Trophoblast cell (in vitro differentiated cells and primary cell): ENCODE results near the gene HMX1.

Source experiments
- DNase-seq, 2 donors: peaks; one replicate each; pipeline ENCODE4 v3.0.0-alpha.2; 2016
- H2AFZ ChIP-seq: 2 replicates; pipeline ENCODE4 v1.6.1; 2013; ENCODE audit warnings: low read length, moderate library complexity, mild to moderate bottlenecking; ENCODE audit not compliant: insufficient read depth, poor library complexity
- H2AK5ac ChIP-seq: 2 replicates; pipeline ENCODE4 v1.6.1; 2013; ENCODE audit warnings: mild to moderate bottlenecking, low read length
- H2BK120ac ChIP-seq: 2 replicates; pipeline ENCODE4 v1.6.1; 2013; ENCODE audit warnings: low read length, mild to moderate bottlenecking, moderate library complexity; ENCODE audit not compliant: insufficient read depth, poor library complexity
- H2BK12ac ChIP-seq: 2 replicates; pipeline ENCODE4 v1.6.1; 2013; ENCODE audit warnings: mild to moderate bottlenecking, low read length, moderate library complexity
- H2BK5ac ChIP-seq: 2 replicates; pipeline ENCODE4 v1.6.1; 2013; ENCODE audit warnings: low read length, low read depth, moderate library complexity, mild to moderate bottlenecking; ENCODE audit not compliant: poor library complexity
- H3K14ac ChIP-seq: 2 replicates; pipeline ENCODE4 v1.6.1; 2013; ENCODE audit warnings: mild to moderate bottlenecking, low read length
- H3K18ac ChIP-seq: 2 replicates; pipeline ENCODE4 v1.6.1; 2013; ENCODE audit warnings: mild to moderate bottlenecking, low read length
- H3K23ac ChIP-seq: 2 replicates; pipeline ENCODE4 v1.6.1; 2013; ENCODE audit warnings: low read length
- H3K27ac ChIP-seq: 2 replicates; pipeline ENCODE4 v1.5.1; 2013; ENCODE audit warnings: low read depth, mild to moderate bottlenecking, inconsistent platforms, low read length, moderate library complexity
- H3K27me3 ChIP-seq: 2 replicates; pipeline ENCODE4 v1.6.1; 2013; ENCODE audit warnings: inconsistent platforms, mild to moderate bottlenecking, low read length, moderate library complexity; ENCODE audit not compliant: insufficient read depth
- H3K36me3 ChIP-seq, 2 experiments: 1 replicate in 1 of 2; 2 replicates in 1 of 2; pipeline ENCODE4 v1.6.1; 2013; ENCODE audit warnings: low read length in 2 of 2, mild to moderate bottlenecking in 2 of 2, moderate library complexity in 1 of 2; ENCODE audit not compliant: insufficient read depth in 2 of 2, control insufficient read depth in 1 of 2
- H3K4ac ChIP-seq: 2 replicates; pipeline ENCODE4 v1.6.1; 2013; ENCODE audit warnings: low read depth, mild to moderate bottlenecking, low read length, moderate library complexity
- H3K4me1 ChIP-seq, 2 experiments: 1 replicate in 1 of 2; 2 replicates in 1 of 2; pipeline ENCODE4 v1.6.1; 2013; ENCODE audit warnings: low read length in 2 of 2, mild to moderate bottlenecking in 2 of 2, moderate library complexity in 1 of 2; ENCODE audit not compliant: insufficient read depth in 2 of 2, control insufficient read depth in 1 of 2
- H3K4me2 ChIP-seq: 2 replicates; pipeline ENCODE4 v1.6.1; 2013; ENCODE audit warnings: inconsistent platforms, mild to moderate bottlenecking, low read length, moderate library complexity
- H3K4me3 ChIP-seq: 2 replicates; pipeline ENCODE4 v1.5.1; 2013; ENCODE audit warnings: mild to moderate bottlenecking, low read depth, low read length, inconsistent platforms
- H3K79me1 ChIP-seq: one replicate; pipeline ENCODE4 v1.6.1; 2013; ENCODE audit warnings: low read length
- H3K79me2 ChIP-seq: 2 replicates; pipeline ENCODE4 v1.6.1; 2013; ENCODE audit warnings: low read length, mild to moderate bottlenecking; ENCODE audit not compliant: control insufficient read depth, insufficient read depth, poor library complexity
- H3K9ac ChIP-seq: 2 replicates; pipeline ENCODE4 v1.6.1; 2013; ENCODE audit warnings: mild to moderate bottlenecking, low read length
- H3K9me3 ChIP-seq: 2 replicates; pipeline ENCODE4 v1.6.1; 2013; ENCODE audit warnings: low read depth, mild to moderate bottlenecking, control low read depth, inconsistent platforms, low read length; ENCODE audit not compliant: insufficient read depth
- H4K12ac ChIP-seq: 2 replicates; pipeline ENCODE4 v1.6.1; 2013; ENCODE audit warnings: low read depth, mild to moderate bottlenecking, low read length, moderate library complexity
- H4K8ac ChIP-seq: 2 replicates; pipeline ENCODE4 v1.6.1; 2013; ENCODE audit warnings: low read depth, mild to moderate bottlenecking, low read length, moderate library complexity
- H4K91ac ChIP-seq: one replicate; pipeline ENCODE4 v1.6.1; 2013; ENCODE audit warnings: low read depth, mild to moderate bottlenecking, low read length, moderate library complexity
- WGBS: extraction: QIAGEN DNeasy Blood & Tissue Kit; methylation state at CpG from one replicate; pipeline ENCODE4 v1.1.7; 2013; ENCODE audit warnings: missing lambda C conversion rate; ENCODE audit not compliant: insufficient read length, insufficient coverage; ENCODE audit errors: extremely low coverage; 5-methylcytosine and 5-hydroxymethylcytosine counted together

HMX1 gene

DNA sequence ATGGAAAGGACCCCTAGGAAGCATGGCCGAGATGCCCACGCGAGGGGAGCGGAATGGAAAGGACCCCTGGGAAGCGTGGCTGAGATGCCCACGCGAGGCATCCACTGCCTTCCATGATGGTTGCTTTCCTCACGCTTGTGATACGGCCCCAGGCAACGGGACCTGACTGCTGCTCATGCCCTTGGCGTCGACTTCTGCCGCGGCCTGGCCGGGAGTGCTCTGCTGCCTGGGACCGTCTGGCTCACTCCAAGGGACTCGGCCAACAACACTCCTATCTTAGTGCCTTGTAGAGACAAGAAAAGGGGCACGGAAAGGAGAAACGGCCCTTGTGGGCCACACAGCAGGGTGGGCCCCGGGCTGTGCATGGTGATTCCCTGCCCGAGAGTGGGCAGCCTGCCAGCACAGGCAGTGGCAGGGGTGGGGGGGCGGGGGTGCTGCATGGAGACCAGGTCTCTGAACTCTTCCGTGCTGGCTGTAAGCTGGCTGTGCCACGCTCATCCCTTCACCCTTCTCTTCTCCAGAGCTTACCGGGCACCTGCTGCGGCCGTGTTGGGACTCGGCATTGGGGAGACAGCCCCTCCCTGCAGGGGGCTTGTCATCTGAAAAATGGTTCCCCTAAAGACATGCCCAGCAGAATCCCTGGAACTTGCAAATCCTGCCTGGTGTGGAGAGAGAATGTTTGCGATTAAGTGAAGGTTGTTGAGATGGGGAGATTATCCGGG is 38.6 kb upstream of the HMX1 start:
- Histone ChIP-seq H3K27me3 (no peaks in the 10 kb centered on the region), H3K36me3 (no peaks in the 10 kb centered on the region), H3K4me3 (no peak overlapping the region), H2BK5ac (no peak overlapping the region), H2BK120ac (no peak overlapping the region), H3K27ac (no peak overlapping the region), H3K4me1 (no peaks in the 10 kb centered on the region), H4K12ac (no peak overlapping the region), H2BK12ac (no peak overlapping the region), H3K23ac (no peak overlapping the region), H2AFZ (no peak overlapping the region), H3K18ac (no peak overlapping the region), H3K14ac (no peak overlapping the region), H2AK5ac (no peak overlapping the region), H3K79me2 (no peaks in the 10 kb centered on the region), H4K91ac (no peak overlapping the region), H3K79me1 (no peaks in the 10 kb centered on the region), H3K4ac (no peak overlapping the region), H4K8ac (no peak overlapping the region), H3K9me3 (peaks cover 2% of the 10 kb centered on the region), H3K9ac (no peak overlapping the region), H3K4me2 (no peak overlapping the region)
- no peak for DNase-seq
- WGBS = no CpG with 5 or more reads among the region's 30 CpGs

DNA sequence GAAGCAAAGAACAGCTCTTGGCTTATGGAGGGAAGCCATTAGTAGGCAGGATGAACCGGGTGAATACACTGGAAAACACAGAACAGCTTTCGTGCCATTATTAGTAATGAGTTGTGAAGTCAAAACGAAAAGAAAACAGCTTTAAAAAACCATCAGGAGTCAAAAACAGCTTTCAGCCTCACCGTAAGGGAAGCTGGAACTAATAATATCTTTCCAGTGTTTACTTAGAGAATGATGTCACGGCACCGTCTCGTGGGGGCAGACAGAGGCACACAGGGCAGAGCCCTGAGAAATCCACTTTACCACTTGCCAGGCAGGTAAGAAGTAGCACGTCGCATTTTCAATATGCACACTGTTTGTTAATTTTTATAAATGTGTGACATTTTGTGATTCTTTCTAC is 37.9 kb upstream of the HMX1 start:
- no peaks in the 10 kb centered on the region for H3K79me2 ChIP-seq
- no peak overlapping the region for H2AFZ ChIP-seq
- DNase-seq = no peak
- H3K14ac ChIP-seq = no peak overlapping the region
- H4K8ac ChIP-seq = no peak overlapping the region
- no peaks in the 10 kb centered on the region for H3K27me3 ChIP-seq
- H2BK12ac ChIP-seq = no peak overlapping the region
- WGBS = no CpG with 5 or more reads among the region's 9 CpGs
- no peak overlapping the region for H4K12ac ChIP-seq
- no peaks in the 10 kb centered on the region for H3K79me1 ChIP-seq
- no peak overlapping the region for H4K91ac ChIP-seq
- H3K4me2 ChIP-seq = no peak overlapping the region
- no peak overlapping the region for H2BK120ac ChIP-seq
- no peak overlapping the region for H3K4ac ChIP-seq
- H3K4me1 ChIP-seq = no peaks in the 10 kb centered on the region
- H2BK5ac ChIP-seq = no peak overlapping the region
- H2AK5ac ChIP-seq = no peak overlapping the region
- no peaks in the 10 kb centered on the region for H3K36me3 ChIP-seq
- no peak overlapping the region for H3K4me3 ChIP-seq
- no peaks in the 10 kb centered on the region for H3K9me3 ChIP-seq
- no peak overlapping the region for H3K23ac ChIP-seq
- H3K18ac ChIP-seq = no peak overlapping the region
- H3K9ac ChIP-seq = no peak overlapping the region
- H3K27ac ChIP-seq = no peak overlapping the region

DNA sequence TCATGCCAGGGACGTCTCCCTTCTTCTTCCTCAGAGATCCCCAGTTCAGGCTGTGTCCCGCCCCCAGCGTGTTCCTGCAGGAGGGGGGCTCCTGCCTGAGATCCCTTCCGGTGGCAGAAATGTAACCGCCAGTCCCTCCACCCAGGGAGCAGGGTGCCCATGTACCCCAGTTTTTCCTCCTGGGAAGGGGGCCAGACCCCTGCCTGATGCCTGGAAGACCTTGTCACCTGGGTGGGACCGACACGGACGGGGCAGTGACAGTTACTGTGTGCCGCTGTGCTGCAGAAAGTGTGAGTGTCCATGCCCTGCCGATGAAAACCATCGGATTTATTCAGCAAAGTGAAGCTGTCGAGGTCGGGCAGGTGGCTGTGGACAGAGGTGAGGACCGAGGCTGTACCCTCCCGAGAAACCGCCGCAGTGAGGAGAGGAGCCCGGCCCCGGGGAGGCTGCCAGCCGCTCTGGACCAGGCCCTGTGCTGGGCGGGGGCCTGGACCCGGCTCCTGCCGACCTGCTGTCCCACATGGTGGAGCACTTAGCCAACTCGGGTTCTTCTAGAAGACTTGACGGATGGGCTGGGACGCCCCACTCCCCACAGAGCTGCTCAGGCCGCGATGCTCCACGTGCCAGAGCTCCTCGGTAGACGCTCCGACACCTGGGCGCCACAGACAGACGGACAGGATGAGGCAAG is 36.7 kb upstream of the HMX1 start:
- Histone ChIP-seq H2BK5ac (no peak overlapping the region), H3K4me3 (no peak overlapping the region), H2BK120ac (no peak overlapping the region), H3K27me3 (no peaks in the 10 kb centered on the region), H3K79me2 (no peaks in the 10 kb centered on the region), H3K9me3 (peaks cover 3% of the 10 kb centered on the region), H2AFZ (no peak overlapping the region), H3K79me1 (no peaks in the 10 kb centered on the region), H4K12ac (no peak overlapping the region), H4K8ac (no peak overlapping the region), H2BK12ac (no peak overlapping the region), H3K4ac (no peak overlapping the region), H3K14ac (no peak overlapping the region), H3K18ac (no peak overlapping the region), H3K27ac (no peak overlapping the region), H2AK5ac (no peak overlapping the region), H3K36me3 (no peaks in the 10 kb centered on the region), H3K9ac (no peak overlapping the region), H3K4me1 (no peaks in the 10 kb centered on the region), H4K91ac (no peak overlapping the region), H3K4me2 (no peak overlapping the region), H3K23ac (no peak overlapping the region)
- no peak for DNase-seq
- no CpG with 5 or more reads among the region's 34 CpGs for WGBS

- no peaks in the 10 kb centered on the region for H3K79me2 ChIP-seq
- H3K4ac ChIP-seq = no peak overlapping the region
- no peaks in the 10 kb centered on the region for H3K36me3 ChIP-seq
- DNase-seq = no peak
- WGBS = no CpG with 5 or more reads among the region's 14 CpGs
- H2AK5ac ChIP-seq = no peak overlapping the region
- H4K91ac ChIP-seq = no peak overlapping the region
- no peak overlapping the region for H3K4me3 ChIP-seq
- H2BK5ac ChIP-seq = no peak overlapping the region
- no peak overlapping the region for H3K23ac ChIP-seq
- no peaks in the 10 kb centered on the region for H3K79me1 ChIP-seq
- H4K12ac ChIP-seq = no peak overlapping the region
- no peak overlapping the region for H3K18ac ChIP-seq
- peaks cover 3% of the 10 kb centered on the region for H3K9me3 ChIP-seq
- no peak overlapping the region for H2BK12ac ChIP-seq
- H3K4me1 ChIP-seq = no peaks in the 10 kb centered on the region
- no peak overlapping the region for H4K8ac ChIP-seq
- no peak overlapping the region for H3K27ac ChIP-seq
- no peak overlapping the region for H2BK120ac ChIP-seq
- no peak overlapping the region for H2AFZ ChIP-seq
- no peak overlapping the region for H3K4me2 ChIP-seq
- no peak overlapping the region for H3K9ac ChIP-seq
- no peaks in the 10 kb centered on the region for H3K27me3 ChIP-seq
- H3K14ac ChIP-seq = no peak overlapping the region
These were observed 36.1 kb upstream of the HMX1 start for GRCh38 chr4:8907596-8908205.
